Left ventricle myocardium superior (tissue), 1 donor: ENCODE measurements around the gene ZNF626. TPM values are rescaled to one million over a fixed set of nuclear protein-coding genes. Genes with fewer than 3 reads are reported as not detected.
"Not testable (repeated sequence)": the region's sequence is repeated elsewhere in the genome, so short reads cannot be mapped to it uniquely, and the experiment has no call there.

ENCODE experiments used
- ATAC-seq: fragments of 200-7000 bp; cut with Tn5 transposase; one replicate; pipeline ENCODE4 v1.9.1; 2020; ENCODE audit warnings: mild to moderate bottlenecking, moderate library complexity
- DNase-seq: peaks from one replicate; pipeline ENCODE4 v3.0.0-alpha.2; 2020
- intact Hi-C: fragments of 100-400 bp; cut with micrococcal nuclease; formaldehyde crosslinking; loops from one replicate; pipeline ENCODE4 v1.11.0; 2022
- long read RNA-seq: library from polyadenylated mRNA; unstranded; transcript quantifications from one replicate; pipeline ENCODE4 v2.0.0, GENCODE V29; 2021
- total RNA-seq: library from RNA; stranded (reverse); fragmentation: NEBNext Ultra II Directional; extraction: Animal tissue kit (Norgen Biotek cat#: 25700); gene quantifications from one replicate; pipeline ENCODE4 v1.2.1, GENCODE V29; 2021
- donor health status: DM: no; HTN: yes; CAD: no; lungs with severe emphysema.

ZNF626 gene
- total RNA-seq, result 7.8 TPM
- long read RNA-seq, transcript ZNF626-201 (4 exons, 1,123 nt), result major isoform, 12 of 16 reads
- long read RNA-seq, partial matches to known transcripts, result 0 of 16 reads
- long read RNA-seq, other reads (novel, unspliced or antisense), result 4 of 16 reads

GRCh38 chr19:20661150-20661819 is at the start of gene ZNF626:
ZNF626 (minus strand) TSS chr19:20661571; CDS start chr19:20661446, 125 bp downstream.
- ATAC-seq (peak; percentile 99), DNase-seq (peak; percentile 97)
- intact Hi-C loops, result no loop called here

GRCh38 chr19:20669263-20669662 is 7.9 kb upstream of the ZNF626 start:
- intact Hi-C loops, result no loop called here
- ATAC-seq (no peak), DNase-seq (no peak)

- intact Hi-C loops, result no loop called here
- DNase-seq, result no peak
- ATAC-seq, result no peak
Measured at GRCh38 chr19:20667281-20667680, 5.9 kb upstream of the ZNF626 start.

- ATAC-seq (peak; percentile 2), DNase-seq (peak; percentile 50)
- intact Hi-C loops, result no loop called here
Measured at GRCh38 chr19:20664901-20665781, 3.8 kb upstream of the ZNF626 start.

- ATAC-seq, DNase-seq, intact Hi-C loops: not testable (repeated sequence)
Measured at GRCh38 chr19:20664475-20664874, 3.1 kb upstream of the ZNF626 start.

GRCh38 chr19:20662421-20663105 is 1.2 kb upstream of the ZNF626 start:
- ATAC-seq (no peak), DNase-seq (no peak)
- intact Hi-C loops, result no loop called here

- intact Hi-C loops, result no loop called here
- no peak for DNase-seq
- ATAC-seq, result no peak
Measured at GRCh38 chr19:20660473-20661140, 764 bp downstream of the ZNF626 start.

- intact Hi-C loops, result no loop called here
- DNase-seq (no peak), ATAC-seq (no peak)
Measured at GRCh38 chr19:20640545-20640944, 20.8 kb downstream of the ZNF626 start.

GRCh38 chr19:20640023-20640422 is 21.3 kb downstream of the ZNF626 start:
- no peak for DNase-seq
- ATAC-seq, result no peak
- intact Hi-C loops, result no loop called here

- intact Hi-C loops, DNase-seq, ATAC-seq: not testable (repeated sequence)
Measured at GRCh38 chr19:20624560-20624959, 36.8 kb downstream of the ZNF626 start.

- ATAC-seq, result no peak
- intact Hi-C loops, result loop anchor here (2.0 kb wide), 1 partner anchor 85 kb away; no protein-coding TSS in a partner anchor
- DNase-seq, result no peak
Measured at GRCh38 chr19:20616071-20616470, 45.3 kb downstream of the ZNF626 start.

- DNase-seq, ATAC-seq, intact Hi-C loops: not testable (repeated sequence)
Measured at GRCh38 chr19:20614971-20615370, 46.4 kb downstream of the ZNF626 start.

- no peak for ATAC-seq
- intact Hi-C loops, result no loop called here
Measured at GRCh38 chr19:20612711-20613316, 48.6 kb downstream of the ZNF626 start.

GRCh38 chr19:20611866-20612265 is 49.5 kb downstream of the ZNF626 start:
- DNase-seq, result no peak
- intact Hi-C loops, result no loop called here
- ATAC-seq, result no peak

More at GRCh38 chr19:20612711-20613316, 48.6 kb downstream of the ZNF626 start:
- DNase-seq, result no peak

- no peak for DNase-seq
- no peak for ATAC-seq
- intact Hi-C loops, result no loop called here
Measured at GRCh38 chr19:20607943-20608342, 53.4 kb downstream of the ZNF626 start.
